Right renal cortex interstitium (tissue), 3 donors: ENCODE measurements around the gene TRIP11. TPM values are rescaled to one million over a fixed set of nuclear protein-coding genes. Genes with fewer than 3 reads are reported as not detected.

Experiments
- DNase-seq, 3 donors: peaks; one replicate each; pipeline ENCODE4 v3.0.0-alpha.2; 2013; ENCODE audit warnings: low read depth in 3 of 3, low spot score in 2 of 3
- polyA plus RNA-seq, 3 donors: library from polyadenylated mRNA; unstranded; fragments of 120-200 nt; gene quantifications; one replicate each; pipeline ENCODE4 v1.2.1, GENCODE V29; 2013; ENCODE audit not compliant: insufficient read length in 3 of 3

The TRIP11 gene
- polyA plus RNA-seq, 3 donors: 39.9 to 46.3 (median 45.3) TPM

DNA sequence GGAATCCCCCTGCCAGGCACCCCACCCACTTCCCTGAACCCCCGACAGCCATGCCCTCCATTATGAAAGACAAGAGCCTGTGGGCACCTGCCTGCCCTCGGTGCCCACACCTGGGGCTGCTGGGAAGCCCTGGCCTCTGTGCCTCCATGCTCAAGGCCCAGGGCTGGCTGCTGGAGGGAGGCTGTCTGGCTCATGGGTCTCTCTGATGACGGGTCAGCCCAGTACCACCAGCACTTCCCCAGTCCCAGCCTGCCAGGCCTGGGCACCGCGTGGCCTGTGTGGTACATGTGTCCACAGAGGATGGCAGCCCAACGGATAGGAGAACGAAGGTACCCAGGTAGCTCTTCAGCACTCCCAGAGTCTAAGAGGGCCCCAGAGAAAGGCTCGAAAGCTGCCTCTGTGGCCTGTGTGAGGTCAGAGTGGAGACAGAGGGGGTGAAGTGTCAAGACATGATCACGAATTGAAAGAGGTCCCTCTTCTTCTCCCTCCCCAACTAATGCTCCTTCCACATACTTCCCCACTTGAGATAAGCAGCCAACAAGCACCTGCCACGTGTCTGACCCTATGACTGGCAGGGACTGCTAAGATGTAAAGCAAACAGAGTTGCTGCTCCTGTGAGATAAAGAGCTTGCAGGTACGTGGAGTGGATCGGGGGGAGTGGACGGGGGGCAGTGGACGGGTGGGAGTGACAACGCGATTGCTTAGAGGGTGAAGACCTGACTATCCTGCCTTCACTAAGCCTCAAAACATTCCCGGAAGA, 113.5 kb downstream of the TRIP11 start:
- no peak for DNase-seq

DNA sequence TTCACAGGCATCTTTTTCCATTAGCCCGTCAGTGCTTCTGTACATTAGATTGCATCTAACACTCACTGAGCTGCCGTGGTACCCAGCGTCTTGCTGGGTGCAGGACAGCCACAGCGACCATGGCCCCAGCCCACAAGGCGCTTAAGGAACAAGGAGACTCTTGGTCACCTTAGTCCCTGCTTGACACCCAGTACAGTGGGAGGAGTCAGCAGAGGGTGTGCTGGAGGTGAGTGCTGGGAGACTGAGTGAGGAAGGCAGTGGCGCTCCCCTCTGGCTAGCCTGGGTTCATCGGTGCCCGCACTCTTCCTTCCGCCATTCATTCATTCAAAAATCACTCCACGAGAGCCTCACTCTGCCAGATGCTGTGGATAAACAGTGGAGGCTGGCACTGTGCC, 114.1 kb downstream of the TRIP11 start:
- DNase-seq: no peak

DNA sequence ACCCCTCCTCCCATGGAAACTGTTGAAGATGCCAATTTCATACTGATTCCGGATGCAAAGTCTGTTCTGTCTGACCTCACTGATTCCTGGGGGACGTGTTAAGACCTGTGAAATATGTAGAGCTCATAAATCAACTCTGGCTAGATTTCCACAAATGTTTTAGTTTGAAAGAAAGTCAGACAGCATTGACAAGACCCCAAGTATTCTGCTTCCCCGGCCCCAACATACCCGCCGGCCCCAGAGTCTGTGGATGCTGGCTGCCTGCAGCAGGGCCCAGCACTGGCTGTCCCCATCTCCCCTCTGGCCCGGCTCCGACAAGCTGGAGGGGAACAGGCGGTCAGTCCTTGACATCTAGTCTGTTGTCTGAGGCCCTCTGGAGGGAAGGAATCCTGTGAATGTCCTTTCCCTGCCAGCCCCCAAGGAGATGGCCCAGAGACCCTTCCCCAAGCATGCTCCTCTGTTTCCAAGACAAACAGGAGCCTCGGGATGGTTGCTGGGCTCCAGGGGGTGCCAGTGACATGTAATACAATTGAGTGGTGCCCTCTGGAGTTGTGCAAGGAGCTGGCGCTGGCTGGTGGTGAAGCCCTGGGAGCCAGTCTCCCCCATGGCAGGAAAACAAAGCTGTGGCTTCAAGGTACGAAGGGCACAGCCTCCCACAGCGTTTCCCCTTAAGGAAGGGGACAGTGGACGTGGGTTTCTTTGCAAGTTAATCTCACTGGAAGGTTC, 114.7 kb downstream of the TRIP11 start:
- DNase-seq: no peak

DNA sequence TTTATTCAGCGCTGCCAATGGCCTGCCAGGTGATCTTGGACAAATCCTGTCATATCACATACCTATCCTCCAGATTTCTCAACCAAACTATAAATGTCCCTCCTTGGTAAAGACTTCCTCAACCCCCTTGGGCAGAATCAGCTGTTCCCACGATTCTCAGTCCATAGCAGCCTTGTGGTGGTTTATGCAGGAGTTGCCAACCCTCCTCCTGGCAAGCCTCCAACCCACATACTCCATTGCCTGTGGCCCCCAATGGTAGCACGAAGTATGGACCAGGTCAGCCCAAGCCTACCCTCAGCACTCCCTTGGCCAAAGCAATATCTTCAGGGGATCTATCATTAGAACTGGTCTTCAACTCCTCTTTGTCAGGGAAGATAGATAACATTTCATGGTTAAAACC, 119.3 kb downstream of the TRIP11 start:
- no peak for DNase-seq

DNA sequence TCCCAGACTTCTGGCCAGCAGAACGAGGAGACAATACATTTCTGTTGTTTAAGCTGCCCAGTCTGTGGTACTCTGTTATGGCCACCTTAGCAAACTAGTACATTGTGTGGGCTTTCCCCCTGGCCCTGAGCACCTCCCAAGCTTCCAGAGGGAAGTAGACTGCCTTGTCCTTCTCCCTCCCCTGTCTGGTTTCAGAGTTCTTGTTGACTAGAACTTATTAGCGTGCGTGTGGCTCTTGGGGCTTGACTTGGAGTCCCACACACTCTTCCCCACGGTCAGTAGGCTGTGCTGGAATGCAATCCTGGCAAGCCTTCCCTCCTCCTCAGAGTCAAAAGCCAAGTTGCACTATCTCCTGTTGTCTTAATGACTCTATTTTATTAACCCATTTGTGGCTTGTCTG, 120.0 kb downstream of the TRIP11 start:
- no peak for DNase-seq

DNA sequence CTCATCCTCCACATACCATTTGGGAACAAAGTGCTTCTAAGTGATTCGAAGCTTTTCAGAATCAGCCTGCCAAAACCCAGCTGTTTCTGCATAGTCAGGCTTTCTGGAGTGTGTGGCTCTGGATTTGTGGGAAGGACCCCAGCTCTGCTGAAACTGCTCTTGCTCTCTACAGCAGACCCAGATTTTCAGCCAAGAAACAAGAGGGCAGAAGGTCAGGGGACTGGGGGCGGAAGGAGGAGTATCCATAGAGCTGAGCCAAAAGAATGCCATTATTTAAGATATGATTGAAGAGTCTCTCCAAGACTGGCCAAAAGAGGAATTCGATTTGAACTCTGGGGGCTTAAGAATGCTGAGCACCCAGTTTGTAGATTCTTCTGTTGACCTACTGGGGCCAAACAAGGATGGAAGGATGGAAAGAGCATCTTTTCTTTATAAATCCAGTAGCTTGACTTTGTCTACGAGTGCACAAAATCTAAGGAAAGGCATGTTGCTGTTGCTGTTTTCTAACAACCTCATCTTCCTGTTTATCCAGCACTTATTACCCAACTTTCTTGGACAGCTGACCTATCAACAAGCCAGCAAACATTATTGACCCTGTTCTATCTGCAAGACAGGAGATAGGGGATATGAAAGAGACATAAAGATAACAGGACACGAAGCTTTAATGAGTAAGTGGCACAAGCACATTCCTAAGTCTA, 121.5 kb downstream of the TRIP11 start:
- DNase-seq: peak in 2 of 3 donors; percentile 32 to 33

Other genes starting within 250 kb of the TRIP11 start
- gene TC2N, start 172.5 kb downstream of the TRIP11 start, polyA plus RNA-seq: 10 to 100 TPM; 10.5 to 15.7 (median 11.1) TPM
- gene FBLN5, start 92.4 kb downstream of the TRIP11 start, polyA plus RNA-seq: 100 to 1,000 TPM; 125 to 164 (median 151) TPM
- 10 to 100 TPM; 26.5 to 28.7 (median 27.6) TPM for gene ATXN3, start 66.5 kb upstream of the TRIP11 start, polyA plus RNA-seq
- gene NDUFB1, start 81.6 kb upstream of the TRIP11 start, polyA plus RNA-seq: 100 to 1,000 TPM; 177 to 197 (median 190) TPM
- gene CPSF2, start 81.9 kb upstream of the TRIP11 start, polyA plus RNA-seq: 10 to 100 TPM; 62.7 to 69.4 (median 63.6) TPM